Tibial nerve (tissue), 4 donors: Measurements from ENCODE around the gene SEZ6. TPM values are rescaled to one million over a fixed set of nuclear protein-coding genes. Genes with fewer than 3 reads are reported as not detected.

Source experiments
- DNase-seq, 2 donors: peaks; one replicate each; pipeline ENCODE4 v3.0.0-alpha.2; 2019; ENCODE audit warnings: low spot score in 2 of 2
- H3K27ac ChIP-seq, 4 donors: fragments of 200-600 bp; sonication (generic) in 3 of 4; one replicate each; pipeline ENCODE4 v1.5.1; 2017 to 2019; ENCODE audit warnings: mild to moderate bottlenecking in 1 of 4
- H3K27me3 ChIP-seq, 2 donors: fragments of 200-600 bp; sonication (generic) in 1 of 2; one replicate each; pipeline versions ENCODE4 v1.5.1 to v1.6.0; 2017 to 2019
- H3K36me3 ChIP-seq, 3 donors: fragments of 200-600 bp; sonication (generic); one replicate each; pipeline ENCODE4 v1.5.1; 2018 to 2019
- H3K4me1 ChIP-seq, 4 donors: fragments of 200-600 bp; sonication (generic) in 3 of 4; one replicate each; pipeline ENCODE4 v1.5.1; 2017 to 2019
- H3K4me3 ChIP-seq, 4 donors: fragments of 200-600 bp; sonication (generic) in 3 of 4; one replicate each; pipeline ENCODE4 v1.5.1; 2017 to 2019; ENCODE audit warnings: mild to moderate bottlenecking in 1 of 4, moderate library complexity in 1 of 4
- H3K9me3 ChIP-seq, 4 donors: fragments of 200-600 bp; sonication (generic) in 3 of 4; one replicate each; pipeline ENCODE4 v1.5.1; 2017 to 2019
- EP300 ChIP-seq, 2 donors: sonication (generic); formaldehyde crosslinking; IDR thresholded peaks; one replicate each; pipeline ENCODE4 v1.6.1; 2017; ENCODE audit warnings: antibody characterized with exemption in 2 of 2, mild to moderate bottlenecking in 1 of 2
- POLR2A ChIP-seq, 2 donors: fragments of 450-650 bp; IDR thresholded peaks; one replicate each; pipeline ENCODE4 v1.6.1; 2017; ENCODE audit warnings: antibody characterized with exemption in 2 of 2, mild to moderate bottlenecking in 2 of 2, moderate library complexity in 2 of 2
- WGBS, 2 donors: methylation state at CpG; one replicate each; pipeline ENCODE4 v1.1.5; 2018; 5-methylcytosine and 5-hydroxymethylcytosine counted together
- total RNA-seq, 4 donors: library from RNA; depleted of rRNA; stranded (reverse); fragments of >200 nt; gene quantifications; one replicate each; pipeline ENCODE4 v1.1.0, GENCODE V29; 2016
- TF ChIP-seq, protein P1 (sequence below), 5 experiments: fragments of 200-600 bp in 3 of 5; fragments of 450-650 bp in 2 of 5; sonication (generic) in 3 of 5; IDR thresholded peaks; one replicate each; pipeline ENCODE4 v1.5.1; 2016 to 2019; ENCODE audit warnings: antibody characterized with exemption in 5 of 5, mild to moderate bottlenecking in 3 of 5, moderate library complexity in 2 of 5

The SEZ6 gene
- total RNA-seq, 4 donors from 2014 or later, result not detected

DNA sequence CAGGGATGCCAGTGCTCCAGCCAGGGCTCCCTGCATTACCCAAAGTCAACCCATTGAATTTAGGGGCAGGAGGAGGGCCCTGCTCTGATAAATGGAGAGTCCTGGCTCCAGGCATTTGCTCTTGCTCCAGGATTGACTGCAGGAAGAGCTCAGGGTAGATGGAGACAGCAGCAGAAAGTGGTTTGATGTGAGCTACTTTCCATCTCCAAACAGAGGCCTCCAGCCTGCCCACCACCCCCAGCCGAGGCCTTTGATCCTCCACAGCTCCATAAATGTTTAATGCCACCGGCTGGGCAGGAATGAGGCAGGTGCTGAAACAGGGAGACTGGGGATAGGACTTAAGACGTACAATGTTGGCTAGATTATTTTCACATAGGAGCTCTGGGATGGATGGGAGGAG is 4.3 kb upstream of the SEZ6 start:
- Histone ChIP-seq H3K36me3 (no peaks in the 10 kb centered on the region), H3K4me1 (peaks cover 0 to 11% (median 1%) of the 10 kb centered on the region in 4 donors), H3K4me3 (no peak overlapping the region), H3K27me3 (peaks cover 0 to 60% of the 10 kb centered on the region in 2 donors), H3K9me3 (no peaks in the 10 kb centered on the region), H3K27ac (no peak overlapping the region)
- no peak for DNase-seq
- TF ChIP-seq EP300 (IDR thresholded peaks at IDR 0.05) (no peak), POLR2A (IDR thresholded peaks at IDR 0.05) (no peak)
- TF ChIP-seq, protein P1, sequence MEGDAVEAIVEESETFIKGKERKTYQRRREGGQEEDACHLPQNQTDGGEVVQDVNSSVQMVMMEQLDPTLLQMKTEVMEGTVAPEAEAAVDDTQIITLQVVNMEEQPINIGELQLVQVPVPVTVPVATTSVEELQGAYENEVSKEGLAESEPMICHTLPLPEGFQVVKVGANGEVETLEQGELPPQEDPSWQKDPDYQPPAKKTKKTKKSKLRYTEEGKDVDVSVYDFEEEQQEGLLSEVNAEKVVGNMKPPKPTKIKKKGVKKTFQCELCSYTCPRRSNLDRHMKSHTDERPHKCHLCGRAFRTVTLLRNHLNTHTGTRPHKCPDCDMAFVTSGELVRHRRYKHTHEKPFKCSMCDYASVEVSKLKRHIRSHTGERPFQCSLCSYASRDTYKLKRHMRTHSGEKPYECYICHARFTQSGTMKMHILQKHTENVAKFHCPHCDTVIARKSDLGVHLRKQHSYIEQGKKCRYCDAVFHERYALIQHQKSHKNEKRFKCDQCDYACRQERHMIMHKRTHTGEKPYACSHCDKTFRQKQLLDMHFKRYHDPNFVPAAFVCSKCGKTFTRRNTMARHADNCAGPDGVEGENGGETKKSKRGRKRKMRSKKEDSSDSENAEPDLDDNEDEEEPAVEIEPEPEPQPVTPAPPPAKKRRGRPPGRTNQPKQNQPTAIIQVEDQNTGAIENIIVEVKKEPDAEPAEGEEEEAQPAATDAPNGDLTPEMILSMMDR (IDR thresholded peaks at IDR 0.05), result no peak
- WGBS, 2 donors, result 23 to 26% methylated on average over 3 of the region's 3 CpGs

DNA sequence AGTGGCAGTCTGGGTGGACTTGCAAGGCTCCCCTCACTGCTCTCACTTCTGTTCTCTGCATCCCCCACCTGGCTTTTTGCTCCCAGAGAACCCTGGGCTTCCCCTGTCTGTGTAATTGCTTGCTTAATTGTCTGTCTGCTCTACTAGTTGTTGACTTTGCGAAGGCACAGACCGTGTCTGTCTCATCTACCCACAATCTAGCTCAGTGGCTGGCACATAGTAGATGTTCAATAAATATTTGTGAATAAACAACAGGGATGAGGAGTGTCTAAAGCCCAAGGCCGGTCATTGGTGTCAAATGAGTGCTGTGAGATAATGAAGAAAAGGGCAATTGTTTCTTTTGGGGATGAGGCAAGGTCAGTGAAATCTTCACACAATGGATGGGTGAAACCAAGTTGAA is 2.8 kb upstream of the SEZ6 start:
- 51 to 64% methylated on average over 3 of the region's 3 CpGs for WGBS, 2 donors
- H3K27ac ChIP-seq, result no peak overlapping the region
- DNase-seq, result no peak
- TF ChIP-seq, protein P1 (IDR thresholded peaks at IDR 0.05), result no peak
- TF ChIP-seq POLR2A (IDR thresholded peaks at IDR 0.05), result no peak
- TF ChIP-seq EP300 (IDR thresholded peaks at IDR 0.05), result no peak
- no peaks in the 10 kb centered on the region for H3K9me3 ChIP-seq
- H3K4me1 ChIP-seq, result peaks cover 0 to 13% (median 1%) of the 10 kb centered on the region in 4 donors
- peaks cover 0 to 67% of the 10 kb centered on the region in 2 donors for H3K27me3 ChIP-seq
- H3K4me3 ChIP-seq, result no peak overlapping the region
- no peaks in the 10 kb centered on the region for H3K36me3 ChIP-seq

DNA sequence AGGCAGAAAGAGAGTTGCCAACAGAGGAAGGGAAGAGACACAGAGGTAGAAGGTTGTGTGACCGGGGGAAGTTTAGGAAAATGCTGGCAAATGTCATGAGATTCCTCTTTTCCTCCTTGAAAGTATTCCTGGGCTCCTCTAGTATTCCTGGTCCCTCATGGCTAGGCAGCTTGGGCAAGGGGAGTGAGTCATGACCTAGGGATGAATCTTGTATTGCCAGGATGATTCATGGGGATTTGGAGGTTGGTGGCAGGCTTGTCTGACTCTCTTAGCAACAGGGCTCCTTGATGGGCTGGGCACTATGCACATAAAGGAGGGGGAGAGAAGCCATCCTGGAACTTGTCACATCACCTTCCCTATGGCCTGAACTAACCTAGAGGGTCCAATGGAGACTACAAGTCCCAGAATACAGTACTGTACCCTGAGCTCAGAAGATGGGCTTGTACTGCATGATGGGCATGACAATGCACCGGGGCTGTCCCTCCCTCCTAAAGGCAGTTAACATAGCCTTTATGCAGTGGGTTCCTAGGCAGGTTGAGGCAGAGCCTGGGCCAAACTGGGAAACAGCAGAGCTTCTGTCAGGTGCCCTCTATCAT is 2.1 kb upstream of the SEZ6 start:
- no peak overlapping the region for H3K27ac ChIP-seq
- no peaks in the 10 kb centered on the region for H3K9me3 ChIP-seq
- peaks cover 0 to 73% of the 10 kb centered on the region in 2 donors for H3K27me3 ChIP-seq
- WGBS, 2 donors, result 58 to 83% methylated on average over 2 of the region's 2 CpGs
- H3K4me1 ChIP-seq, result peaks cover 0 to 13% (median 1%) of the 10 kb centered on the region in 4 donors
- TF ChIP-seq POLR2A (IDR thresholded peaks at IDR 0.05) (no peak), EP300 (IDR thresholded peaks at IDR 0.05) (no peak)
- TF ChIP-seq, protein P1 (IDR thresholded peaks at IDR 0.05), result no peak
- no peaks in the 10 kb centered on the region for H3K36me3 ChIP-seq
- DNase-seq, result no peak
- H3K4me3 ChIP-seq, result no peak overlapping the region

DNA sequence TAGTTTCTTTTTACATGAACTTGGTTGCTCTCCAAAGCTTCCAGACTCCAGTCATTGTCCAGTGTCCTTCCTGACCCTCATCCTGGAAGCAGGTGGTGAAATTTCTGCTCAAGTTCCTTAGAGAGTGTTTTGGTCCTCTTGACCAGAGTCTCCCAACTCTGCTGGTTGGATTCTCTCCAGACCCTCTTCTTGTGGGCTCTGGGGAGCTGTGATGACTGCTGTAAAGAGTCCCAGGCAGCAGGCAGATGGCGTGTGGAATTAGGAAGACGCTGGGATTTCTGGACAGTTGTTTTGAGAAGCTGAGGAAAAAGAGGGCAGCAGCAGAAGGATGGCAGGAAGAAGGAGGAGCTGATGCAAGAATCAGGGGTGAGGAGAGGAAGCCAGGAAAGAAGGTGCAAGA is 1.6 kb upstream of the SEZ6 start:
- Histone ChIP-seq H3K9me3 (no peaks in the 10 kb centered on the region), H3K4me3 (no peak overlapping the region), H3K4me1 (peaks cover 0 to 13% (median 1%) of the 10 kb centered on the region in 4 donors), H3K36me3 (no peaks in the 10 kb centered on the region), H3K27me3 (peaks cover 0 to 78% of the 10 kb centered on the region in 2 donors), H3K27ac (no peak overlapping the region)
- TF ChIP-seq, protein P1 (IDR thresholded peaks at IDR 0.05), result no peak
- DNase-seq, result no peak
- 14 to 19% methylated on average over 2 of the region's 2 CpGs for WGBS, 2 donors

DNA sequence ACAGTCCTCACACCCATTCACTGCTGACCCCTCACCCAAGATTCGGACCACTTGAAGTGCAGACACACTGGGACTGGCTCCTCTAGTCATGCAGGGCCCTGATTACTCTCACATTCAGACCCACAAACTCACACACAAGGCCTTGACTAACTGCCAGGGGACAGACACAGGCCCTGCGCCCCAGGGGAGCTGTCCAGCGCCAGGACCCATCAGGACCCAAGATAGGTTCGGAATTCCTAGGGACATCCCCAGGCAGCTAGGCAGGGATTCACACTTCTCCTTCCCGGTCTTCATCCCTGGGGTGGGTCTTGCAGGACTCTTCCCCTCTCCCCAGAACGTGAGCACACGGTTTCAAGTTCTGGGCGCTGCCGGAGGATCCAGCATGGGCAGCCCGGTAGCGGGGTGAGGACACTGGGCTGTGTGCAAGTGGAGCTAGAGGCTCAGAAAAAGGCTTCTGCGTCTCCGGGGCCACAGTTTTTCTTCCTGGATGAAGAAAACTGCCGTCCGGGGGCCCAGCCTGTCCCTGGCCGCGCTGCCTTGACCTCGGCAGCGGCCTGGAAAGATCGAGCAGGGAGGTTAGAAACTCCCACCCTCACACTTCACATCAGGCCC is 1.6 kb downstream of the SEZ6 start:
- H3K4me1 ChIP-seq, result peaks cover 0 to 13% (median 1%) of the 10 kb centered on the region in 4 donors
- peaks cover 0 to 73% of the 10 kb centered on the region in 2 donors for H3K27me3 ChIP-seq
- H3K4me3 ChIP-seq, result no peak overlapping the region
- H3K9me3 ChIP-seq, result peaks cover 0 to 6% (median 0%) of the 10 kb centered on the region in 4 donors
- WGBS, 2 donors, result 34 to 38% methylated on average over 17 to 20 of the region's 20 CpGs
- H3K36me3 ChIP-seq, result no peaks in the 10 kb centered on the region
- DNase-seq, result no peak
- H3K27ac ChIP-seq, result no peak overlapping the region
- TF ChIP-seq EP300 (IDR thresholded peaks at IDR 0.05) (no peak), POLR2A (IDR thresholded peaks at IDR 0.05) (no peak)
- TF ChIP-seq, protein P1 (IDR thresholded peaks at IDR 0.05), result no peak
